Tibial artery (tissue), 4 donors: ENCODE data around the gene SSBP4.
A peak's percentile ranks its signal among the peaks of the same experiment; 100 is the strongest.

Experiments
- DNase-seq, 2 donors: peaks; one replicate each; pipeline ENCODE4 v3.0.0-alpha.2; 2019
- H3K27ac ChIP-seq, 2 donors: fragments of 200-600 bp; sonication (generic) in 1 of 2; 1 replicate in 1 of 2; 2 replicates in 1 of 2; pipeline ENCODE4 v1.5.1; 2018 to 2019; ENCODE audit warnings: mild to moderate bottlenecking in 1 of 2
- H3K27me3 ChIP-seq, 2 donors: fragments of 200-600 bp; sonication (generic) in 1 of 2; one replicate each; pipeline versions ENCODE4 v1.5.1 to v1.6.0; 2016 to 2019
- H3K36me3 ChIP-seq, 3 donors: fragments of 200-600 bp; sonication (generic) in 2 of 3; one replicate each; pipeline ENCODE4 v1.5.1; 2016 to 2019; ENCODE audit warnings: mild to moderate bottlenecking in 2 of 3
- H3K4me1 ChIP-seq, 4 donors: fragments of 200-600 bp; sonication (generic) in 2 of 4; 1 replicate in 3 of 4; 2 replicates in 1 of 4; pipeline ENCODE4 v1.5.1; 2016 to 2019
- H3K4me3 ChIP-seq, 2 donors: fragments of 200-600 bp; sonication (generic) in 1 of 2; 1 replicate in 1 of 2; 2 replicates in 1 of 2; pipeline ENCODE4 v1.5.1; 2018 to 2019; ENCODE audit warnings: mild to moderate bottlenecking in 2 of 2
- H3K9me3 ChIP-seq, 3 donors: fragments of 200-600 bp; sonication (generic) in 1 of 3; one replicate each; pipeline ENCODE4 v1.5.1; 2016 to 2019
- CTCF ChIP-seq, 2 experiments: fragments of 200-600 bp in 1 of 2; fragments of 450-650 bp in 1 of 2; IDR thresholded peaks; one replicate each; pipeline ENCODE4 v1.5.1; 2017 to 2019; ENCODE audit warnings: antibody characterized with exemption in 2 of 2, mild to moderate bottlenecking in 1 of 2, moderate library complexity in 1 of 2
- intact Hi-C: fragments of 100-400 bp; cut with DNase I; formaldehyde crosslinking; loops from one replicate; pipeline ENCODE4 v1.15.0; 2023; ENCODE audit warnings: low total_unique reads

The SSBP4 gene

GRCh38 chr19:18465964-18466339 lies 46.8 kb downstream of the SSBP4 start:
- Histone ChIP-seq H3K27me3 (no peaks in the 10 kb centered on the region), H3K4me3 (no peak overlapping the region), H3K36me3 (peaks cover 0 to 35% (median 14%) of the 10 kb centered on the region in 3 donors), H3K9me3 (no peaks in the 10 kb centered on the region), H3K27ac (peak overlapping the region; percentile 92), H3K4me1 (peaks cover 24 to 92% (median 71%) of the 10 kb centered on the region in 4 donors)
- intact Hi-C loops: loop anchor here (5.0 kb wide), 1 partner anchor 56 kb away; the partner anchor contains the start of gene ELL
- DNase-seq: no peak
- TF ChIP-seq CTCF (IDR thresholded peaks at IDR 0.05): no peak

- no peak for TF ChIP-seq CTCF (IDR thresholded peaks at IDR 0.05)
- intact Hi-C loops: loop anchor here (5.0 kb wide), 1 partner anchor 56 kb away; the partner anchor contains the start of gene ELL
- peak overlapping the region; percentile 92 for H3K27ac ChIP-seq
- H3K4me1 ChIP-seq: peaks cover 20 to 88% (median 67%) of the 10 kb centered on the region in 4 donors
- H3K36me3 ChIP-seq: peaks cover 0 to 35% (median 11%) of the 10 kb centered on the region in 3 donors
- DNase-seq: no peak
- no peaks in the 10 kb centered on the region for H3K27me3 ChIP-seq
- H3K4me3 ChIP-seq: no peak overlapping the region
- H3K9me3 ChIP-seq: no peaks in the 10 kb centered on the region
Observed at GRCh38 chr19:18466354-18466753, 47.2 kb downstream of the SSBP4 start.

GRCh38 chr19:18467978-18468377 lies 48.8 kb downstream of the SSBP4 start:
- Histone ChIP-seq H3K9me3 (no peaks in the 10 kb centered on the region), H3K27me3 (no peaks in the 10 kb centered on the region), H3K4me3 (no peak overlapping the region), H3K27ac (peak overlapping the region; percentile 20), H3K36me3 (peaks cover 0 to 37% (median 15%) of the 10 kb centered on the region in 3 donors), H3K4me1 (peaks cover 17 to 72% (median 53%) of the 10 kb centered on the region in 4 donors)
- DNase-seq: no peak
- no peak for TF ChIP-seq CTCF (IDR thresholded peaks at IDR 0.05)
- intact Hi-C loops: loop anchor here (5.0 kb wide), 1 partner anchor 54 kb away; the partner anchor contains the start of gene ELL

GRCh38 chr19:18468517-18468916 lies 49.3 kb downstream of the SSBP4 start:
- no peak overlapping the region for H3K4me3 ChIP-seq
- H3K36me3 ChIP-seq: peaks cover 0 to 32% (median 15%) of the 10 kb centered on the region in 3 donors
- peaks cover 17 to 73% (median 57%) of the 10 kb centered on the region in 4 donors for H3K4me1 ChIP-seq
- peak overlapping the region; percentile 20 for H3K27ac ChIP-seq
- H3K27me3 ChIP-seq: no peaks in the 10 kb centered on the region
- no peak for TF ChIP-seq CTCF (IDR thresholded peaks at IDR 0.05)
- intact Hi-C loops: loop anchor here (5.0 kb wide), 1 partner anchor 54 kb away; the partner anchor contains the start of gene ELL
- DNase-seq: no peak
- no peaks in the 10 kb centered on the region for H3K9me3 ChIP-seq

- H3K9me3 ChIP-seq: no peaks in the 10 kb centered on the region
- H3K27ac ChIP-seq: peak overlapping the region; percentile 20
- H3K4me1 ChIP-seq: peaks cover 17 to 73% (median 57%) of the 10 kb centered on the region in 4 donors
- peaks cover 0 to 29% (median 15%) of the 10 kb centered on the region in 3 donors for H3K36me3 ChIP-seq
- no peaks in the 10 kb centered on the region for H3K27me3 ChIP-seq
- DNase-seq: no peak
- peak; percentile 70 to 71 for TF ChIP-seq CTCF (IDR thresholded peaks at IDR 0.05)
- intact Hi-C loops: loop anchor here (5.0 kb wide), 1 partner anchor 53 kb away; the partner anchor contains the start of gene ELL
- no peak overlapping the region for H3K4me3 ChIP-seq
Observed at GRCh38 chr19:18469069-18469846, 50.1 kb downstream of the SSBP4 start.
